ENCODE data around the gene EVI5. TPM values are rescaled to one million over a fixed set of nuclear protein-coding genes. Genes with fewer than 3 reads are reported as not detected.
"Not testable (repeated sequence)": the region's sequence is repeated elsewhere in the genome, so short reads cannot be mapped to it uniquely, and the experiment has no call there.

Gene EVI5
- total RNA-seq, 1 donor from 2014 or later: 33.0 TPM

DNA sequence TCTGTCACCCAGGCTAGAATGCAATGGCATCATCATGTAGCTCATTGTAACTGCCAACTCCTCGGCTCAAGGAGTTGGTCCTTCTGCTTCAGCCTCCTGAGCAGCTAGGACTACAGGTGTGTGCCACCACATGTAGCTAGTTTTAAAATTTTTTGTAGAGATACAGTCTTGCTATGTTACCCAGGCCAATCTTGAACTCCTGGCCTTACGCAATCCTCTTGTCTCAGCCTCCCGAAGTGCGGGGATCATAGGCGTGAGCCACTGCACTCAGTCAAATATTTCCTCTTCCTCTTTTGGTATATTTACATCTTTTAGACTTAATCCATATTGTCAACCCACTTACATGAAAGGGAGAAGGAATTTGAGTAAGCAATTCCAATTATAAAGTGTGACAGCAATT, 121.1 kb downstream of the EVI5 start:
- Mint-ChIP-seq H3K27me3 (ENCODE audit: unreplicated experiment) (no peaks in the 10 kb centered on the region), H3K27ac (ENCODE audit: unreplicated experiment) (no peak overlapping the region), H3K4me3 (ENCODE audit: unreplicated experiment) (no peak overlapping the region), H3K4me1 (ENCODE audit: unreplicated experiment) (no peaks in the 10 kb centered on the region), H3K9me3 (ENCODE audit: unreplicated experiment) (no peaks in the 10 kb centered on the region), H3K36me3 (ENCODE audit: low read depth, unreplicated experiment) (no peaks in the 10 kb centered on the region)
- no peak for DNase-seq (ENCODE audit: low spot score)
- TF ChIP-seq, protein P1, sequence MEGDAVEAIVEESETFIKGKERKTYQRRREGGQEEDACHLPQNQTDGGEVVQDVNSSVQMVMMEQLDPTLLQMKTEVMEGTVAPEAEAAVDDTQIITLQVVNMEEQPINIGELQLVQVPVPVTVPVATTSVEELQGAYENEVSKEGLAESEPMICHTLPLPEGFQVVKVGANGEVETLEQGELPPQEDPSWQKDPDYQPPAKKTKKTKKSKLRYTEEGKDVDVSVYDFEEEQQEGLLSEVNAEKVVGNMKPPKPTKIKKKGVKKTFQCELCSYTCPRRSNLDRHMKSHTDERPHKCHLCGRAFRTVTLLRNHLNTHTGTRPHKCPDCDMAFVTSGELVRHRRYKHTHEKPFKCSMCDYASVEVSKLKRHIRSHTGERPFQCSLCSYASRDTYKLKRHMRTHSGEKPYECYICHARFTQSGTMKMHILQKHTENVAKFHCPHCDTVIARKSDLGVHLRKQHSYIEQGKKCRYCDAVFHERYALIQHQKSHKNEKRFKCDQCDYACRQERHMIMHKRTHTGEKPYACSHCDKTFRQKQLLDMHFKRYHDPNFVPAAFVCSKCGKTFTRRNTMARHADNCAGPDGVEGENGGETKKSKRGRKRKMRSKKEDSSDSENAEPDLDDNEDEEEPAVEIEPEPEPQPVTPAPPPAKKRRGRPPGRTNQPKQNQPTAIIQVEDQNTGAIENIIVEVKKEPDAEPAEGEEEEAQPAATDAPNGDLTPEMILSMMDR (IDR thresholded peaks at IDR 0.05; ENCODE audit: unreplicated experiment): no peak

DNA sequence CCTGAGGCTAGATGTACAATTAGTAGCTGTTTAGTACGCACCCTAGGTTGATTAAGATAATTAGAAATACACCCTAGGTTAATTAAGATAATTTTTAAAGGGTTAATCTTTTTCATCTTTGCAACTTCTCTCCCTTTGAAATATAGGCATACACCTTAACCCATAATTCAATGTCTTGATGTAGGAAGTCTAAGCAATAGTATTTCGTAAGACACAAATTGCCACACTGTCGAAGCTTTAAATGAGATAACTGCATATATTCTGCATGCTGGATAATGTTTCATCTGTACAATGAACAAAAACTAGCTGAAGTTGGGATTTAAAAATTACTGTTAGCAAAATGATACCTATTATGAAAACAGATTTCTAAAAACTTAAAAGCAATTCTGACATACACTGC, 122.9 kb downstream of the EVI5 start:
- Mint-ChIP-seq H3K4me1 (ENCODE audit: unreplicated experiment) (no peaks in the 10 kb centered on the region), H3K27me3 (ENCODE audit: unreplicated experiment) (no peaks in the 10 kb centered on the region)
- DNase-seq (ENCODE audit: low spot score): no peak

DNA sequence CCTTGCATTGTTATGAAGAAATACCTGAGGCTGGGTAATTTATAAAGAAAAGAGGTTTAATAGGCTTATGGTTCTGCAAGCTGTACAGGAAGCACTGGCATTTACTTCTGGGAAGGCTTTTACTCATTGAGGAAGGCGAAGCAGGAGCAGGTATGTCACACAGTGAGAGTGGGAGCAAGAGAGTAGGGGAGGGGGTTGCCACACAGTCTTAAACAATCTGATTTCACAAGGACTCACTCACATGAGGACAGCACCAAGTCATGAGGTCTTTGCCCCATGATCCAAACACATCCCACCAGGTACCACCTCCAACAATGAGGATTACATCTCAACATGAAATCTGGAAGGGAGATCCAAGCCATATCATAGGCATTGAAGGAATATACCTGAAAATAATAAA, 127.2 kb downstream of the EVI5 start:
- Mint-ChIP-seq H3K4me3 (ENCODE audit: unreplicated experiment) (peak overlapping the region; percentile 5), H3K9me3 (ENCODE audit: unreplicated experiment) (no peaks in the 10 kb centered on the region), H3K4me1 (ENCODE audit: unreplicated experiment) (no peaks in the 10 kb centered on the region), H3K27ac (ENCODE audit: unreplicated experiment) (no peak overlapping the region), H3K27me3 (ENCODE audit: unreplicated experiment) (no peaks in the 10 kb centered on the region), H3K36me3 (ENCODE audit: low read depth, unreplicated experiment) (peaks cover 31% of the 10 kb centered on the region)
- TF ChIP-seq, protein P1 (IDR thresholded peaks at IDR 0.05; ENCODE audit: unreplicated experiment): no peak
- DNase-seq (ENCODE audit: low spot score): no peak

More for the DNA sequence above, 122.9 kb downstream of the EVI5 start:
- TF ChIP-seq, protein P1 (IDR thresholded peaks at IDR 0.05; ENCODE audit: unreplicated experiment): no peak
- Mint-ChIP-seq H3K27ac (ENCODE audit: unreplicated experiment) (no peak overlapping the region), H3K4me3 (ENCODE audit: unreplicated experiment) (no peak overlapping the region), H3K36me3 (ENCODE audit: low read depth, unreplicated experiment) (peaks cover 4% of the 10 kb centered on the region), H3K9me3 (ENCODE audit: unreplicated experiment) (no peaks in the 10 kb centered on the region)

DNA sequence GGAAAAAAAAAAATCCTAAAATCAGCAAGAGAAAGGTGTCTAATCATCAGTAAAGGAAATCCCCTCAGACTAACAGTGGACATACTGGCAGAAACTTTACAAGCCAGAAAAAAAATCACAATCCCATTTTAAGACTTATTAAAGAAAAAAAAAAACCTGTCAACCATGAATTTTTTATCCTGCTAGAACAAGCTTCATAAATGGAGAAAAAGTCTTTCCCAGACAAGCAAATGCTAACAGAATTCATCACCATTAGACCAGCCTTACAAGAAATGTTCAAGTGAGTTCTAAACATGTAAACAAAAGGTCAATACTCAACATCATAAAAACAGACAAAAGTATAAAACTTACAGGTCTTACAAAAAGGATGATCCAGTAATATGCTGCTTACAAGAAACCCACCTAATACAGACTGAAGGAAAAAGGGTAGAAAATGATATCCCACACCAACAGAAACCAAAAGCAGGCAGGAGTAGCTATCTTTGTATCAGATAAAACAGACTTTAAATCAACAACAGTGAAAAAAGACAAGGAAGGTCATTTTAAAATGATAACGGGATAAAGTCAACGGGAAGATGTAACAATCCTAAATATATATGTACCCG, 129.6 kb downstream of the EVI5 start:
- H3K9me3 Mint-ChIP-seq (ENCODE audit: unreplicated experiment): no peaks in the 10 kb centered on the region
- TF ChIP-seq, protein P1 (IDR thresholded peaks at IDR 0.05; ENCODE audit: unreplicated experiment): no peak
- no peak overlapping the region for H3K4me3 Mint-ChIP-seq (ENCODE audit: unreplicated experiment)
- H3K27me3 Mint-ChIP-seq (ENCODE audit: unreplicated experiment): peaks cover 2% of the 10 kb centered on the region
- H3K36me3 Mint-ChIP-seq (ENCODE audit: low read depth, unreplicated experiment): peaks cover 40% of the 10 kb centered on the region
- no peak for DNase-seq (ENCODE audit: low spot score)
- H3K4me1 Mint-ChIP-seq (ENCODE audit: unreplicated experiment): no peaks in the 10 kb centered on the region
- no peak overlapping the region for H3K27ac Mint-ChIP-seq (ENCODE audit: unreplicated experiment)

DNA sequence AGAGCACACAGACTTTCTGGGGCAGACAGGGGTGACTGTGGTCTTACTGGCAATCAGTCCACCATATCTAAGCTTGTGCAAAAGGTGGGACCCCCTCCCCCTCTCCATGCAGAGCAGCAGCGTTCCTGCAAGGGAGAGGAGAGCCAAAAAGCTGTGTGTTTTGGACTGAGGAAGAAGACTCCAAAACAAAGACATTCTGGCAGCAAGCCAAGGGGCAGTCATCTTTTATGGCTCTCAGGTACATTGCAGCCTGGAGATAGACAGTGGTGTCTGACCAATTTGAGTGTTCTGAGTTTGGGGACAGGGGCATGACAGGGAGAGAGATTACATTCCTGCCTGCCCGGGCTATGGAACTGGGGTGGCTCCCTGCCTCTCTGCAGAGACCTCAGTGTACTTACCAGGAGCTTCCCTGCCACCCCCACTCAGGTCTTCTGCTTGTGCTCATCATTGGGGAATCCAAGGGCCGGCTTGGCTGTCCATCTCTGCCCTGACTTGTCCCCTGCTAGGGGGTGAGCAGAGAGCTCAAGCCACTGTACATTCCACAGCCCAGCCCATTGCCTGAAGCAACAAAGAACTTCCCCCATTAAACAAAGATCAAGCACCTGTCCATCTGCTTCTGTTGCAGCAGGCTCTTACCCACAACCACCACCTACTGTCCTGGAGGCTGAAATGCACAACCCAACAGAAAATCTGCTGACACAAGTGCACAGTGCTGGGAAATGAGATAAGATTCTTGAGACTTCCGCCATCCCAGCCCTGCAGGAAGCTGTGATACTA, 131.1 kb downstream of the EVI5 start:
- no peaks in the 10 kb centered on the region for H3K4me1 Mint-ChIP-seq (ENCODE audit: unreplicated experiment)

DNA sequence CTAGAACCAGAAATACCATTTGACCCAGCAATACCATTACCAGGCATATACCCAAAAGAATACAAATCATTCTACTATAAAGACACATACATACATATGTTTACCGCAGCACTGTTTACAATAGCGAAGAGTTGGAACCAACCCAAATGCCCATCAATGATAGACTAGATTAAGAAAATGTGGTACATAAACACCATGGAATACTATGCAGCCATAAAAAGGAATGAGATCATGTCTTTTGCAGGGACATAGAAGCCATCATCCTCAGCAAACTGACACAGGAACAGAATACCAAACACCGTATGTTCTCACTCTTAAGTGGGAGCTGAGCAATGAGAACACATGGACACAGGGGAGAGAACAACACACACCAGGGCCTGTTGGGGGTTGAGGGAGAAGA, 144.2 kb downstream of the EVI5 start:
- H3K27me3 Mint-ChIP-seq (ENCODE audit: unreplicated experiment); H3K36me3 Mint-ChIP-seq (ENCODE audit: low read depth, unreplicated experiment): not testable (repeated sequence)

More for the DNA sequence above, 131.1 kb downstream of the EVI5 start:
- H3K27ac Mint-ChIP-seq (ENCODE audit: unreplicated experiment): peak overlapping the region; percentile 44
- TF ChIP-seq, protein P1 (IDR thresholded peaks at IDR 0.05; ENCODE audit: unreplicated experiment): no peak
- peak overlapping the region; percentile 59 for H3K4me3 Mint-ChIP-seq (ENCODE audit: unreplicated experiment)
- peaks cover 40% of the 10 kb centered on the region for H3K36me3 Mint-ChIP-seq (ENCODE audit: low read depth, unreplicated experiment)
- H3K9me3 Mint-ChIP-seq (ENCODE audit: unreplicated experiment): no peaks in the 10 kb centered on the region
- DNase-seq (ENCODE audit: low spot score): no peak
- peaks cover 2% of the 10 kb centered on the region for H3K27me3 Mint-ChIP-seq (ENCODE audit: unreplicated experiment)

More for the DNA sequence above, 144.2 kb downstream of the EVI5 start:
- not testable (repeated sequence) for H3K9me3 Mint-ChIP-seq (ENCODE audit: unreplicated experiment); H3K27ac Mint-ChIP-seq (ENCODE audit: unreplicated experiment); H3K4me3 Mint-ChIP-seq (ENCODE audit: unreplicated experiment); DNase-seq (ENCODE audit: low spot score); H3K4me1 Mint-ChIP-seq (ENCODE audit: unreplicated experiment)
